ENCODE measurements around the gene CETP. TPM values are rescaled to one million over a fixed set of nuclear protein-coding genes. Genes with fewer than 3 reads are reported as not detected.
"Not testable (repeated sequence)": the region's sequence is repeated elsewhere in the genome, so short reads cannot be mapped to it uniquely, and the experiment has no call there.

Gene CETP
- total RNA-seq, 2 donors from 2014 or later: 0.28 TPM; not detected in 1

DNA sequence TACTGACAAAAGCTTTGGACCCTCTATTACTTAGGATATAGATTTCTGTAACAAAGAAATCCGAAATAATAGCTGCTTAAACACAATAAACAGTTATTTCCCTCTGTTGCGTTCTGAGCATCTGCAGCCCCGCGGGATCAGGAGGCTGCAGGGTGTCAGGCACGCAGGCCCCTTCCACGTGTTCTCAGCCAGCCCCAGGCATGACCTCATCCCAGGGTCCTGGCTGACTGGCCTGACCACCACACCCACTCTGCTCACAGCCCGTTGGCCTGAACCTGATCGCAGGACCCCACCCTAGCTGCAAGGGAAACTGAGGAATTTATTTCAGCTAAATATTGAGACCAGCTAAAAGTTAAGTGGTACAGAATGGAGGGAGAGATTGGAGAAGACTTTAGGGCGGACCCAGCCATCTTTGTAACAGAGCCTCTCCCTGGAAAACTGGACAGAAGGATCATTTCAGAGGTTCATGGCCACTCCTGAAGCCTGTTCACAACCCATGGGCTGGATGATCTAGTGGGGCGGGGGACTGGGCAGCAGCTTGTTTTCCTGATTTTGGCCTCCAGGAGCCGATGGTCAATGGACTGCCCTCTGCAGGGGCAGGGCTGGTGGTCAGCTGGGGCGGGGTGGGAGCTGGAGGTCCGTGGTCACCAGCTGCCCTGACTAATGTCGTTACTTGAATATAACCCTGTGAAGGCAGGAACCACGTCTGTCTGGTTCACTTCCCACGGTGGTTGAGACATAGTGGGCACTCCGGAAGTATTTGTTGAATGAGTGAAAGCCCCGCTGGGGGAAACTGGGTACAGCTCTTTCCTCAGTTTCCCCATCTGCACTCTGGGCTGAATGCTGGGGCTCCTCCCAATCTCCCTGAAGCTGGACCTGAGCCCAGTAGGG lies 10.9 kb downstream of the CETP start:
- ATAC-seq (no peak), DNase-seq (no peak)
- intact Hi-C loops (cut with DNase I, micrococcal nuclease): no loop called here

DNA sequence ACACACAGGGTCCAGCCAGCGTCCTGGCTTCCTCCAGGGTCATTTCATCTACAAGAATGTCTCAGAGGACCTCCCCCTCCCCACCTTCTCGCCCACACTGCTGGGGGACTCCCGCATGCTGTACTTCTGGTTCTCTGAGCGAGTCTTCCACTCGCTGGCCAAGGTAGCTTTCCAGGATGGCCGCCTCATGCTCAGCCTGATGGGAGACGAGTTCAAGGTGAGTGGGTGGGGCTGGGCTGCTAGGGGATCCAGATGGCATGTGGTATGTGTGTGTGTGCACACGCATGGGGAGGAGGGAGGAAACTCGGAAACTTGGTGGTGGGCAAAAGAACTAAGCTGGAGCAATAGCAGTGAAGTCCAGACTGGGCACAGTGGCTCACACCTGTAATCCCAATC lies 11.5 kb downstream of the CETP start:
- intact Hi-C loops (cut with DNase I, micrococcal nuclease): no loop called here
- ATAC-seq (no peak), DNase-seq (no peak)

DNA sequence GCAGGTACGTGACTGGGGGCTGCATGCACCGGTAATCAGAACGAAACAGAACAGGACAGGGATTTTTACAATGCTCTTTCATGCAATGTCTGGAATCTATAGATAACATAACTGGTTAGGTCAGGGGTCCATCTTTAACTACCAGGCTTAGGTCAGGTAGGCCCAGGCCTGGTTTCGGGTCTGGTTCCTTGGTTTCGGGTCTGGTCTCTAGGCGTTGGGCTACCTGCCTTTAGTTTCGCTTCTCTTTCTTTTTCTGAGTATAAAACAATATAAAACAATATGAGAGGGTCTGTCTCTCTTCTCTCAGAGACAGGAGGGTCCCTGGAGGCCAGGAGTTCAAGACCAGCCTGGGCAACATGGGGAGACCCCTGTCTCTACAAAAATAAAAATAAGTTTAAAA lies 12.1 kb downstream of the CETP start:
- intact Hi-C loops (cut with DNase I, micrococcal nuclease); DNase-seq; ATAC-seq: not testable (repeated sequence)

DNA sequence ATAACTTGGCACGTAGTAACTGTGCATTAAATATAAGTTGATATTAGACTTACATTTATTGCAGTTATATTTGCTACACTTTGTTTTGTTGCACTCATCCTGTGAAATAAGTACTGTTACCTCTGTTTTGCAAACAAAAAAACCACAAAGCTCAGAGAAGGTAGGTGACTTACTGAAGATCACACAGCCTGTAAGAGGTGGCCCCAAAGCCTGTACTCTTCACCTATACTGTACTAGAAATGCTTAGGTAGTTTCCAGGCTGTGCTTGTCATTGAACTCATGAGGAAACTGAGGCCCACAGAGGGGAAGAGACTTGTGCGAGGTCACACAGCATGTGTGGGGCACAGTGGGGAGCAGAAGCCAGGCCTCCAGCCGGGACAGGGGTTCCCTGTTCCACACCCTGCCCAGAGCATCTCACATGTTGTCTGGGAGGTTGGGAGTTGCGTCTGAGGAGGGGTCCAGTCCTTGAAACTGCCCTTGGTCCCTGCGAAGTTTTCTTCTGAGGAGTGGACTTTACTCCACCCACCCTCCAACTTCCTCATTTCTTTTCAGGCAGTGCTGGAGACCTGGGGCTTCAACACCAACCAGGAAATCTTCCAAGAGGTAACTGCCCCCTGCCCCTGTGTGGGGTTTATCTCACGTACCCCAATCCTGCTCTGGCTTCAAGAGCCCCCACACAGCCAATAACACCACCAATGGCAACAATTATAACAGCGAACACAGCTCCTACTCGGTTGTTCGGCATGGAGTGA lies 13.0 kb downstream of the CETP start:
- ATAC-seq: no peak
- intact Hi-C loops (cut with DNase I, micrococcal nuclease): no loop called here
- DNase-seq: no peak

DNA sequence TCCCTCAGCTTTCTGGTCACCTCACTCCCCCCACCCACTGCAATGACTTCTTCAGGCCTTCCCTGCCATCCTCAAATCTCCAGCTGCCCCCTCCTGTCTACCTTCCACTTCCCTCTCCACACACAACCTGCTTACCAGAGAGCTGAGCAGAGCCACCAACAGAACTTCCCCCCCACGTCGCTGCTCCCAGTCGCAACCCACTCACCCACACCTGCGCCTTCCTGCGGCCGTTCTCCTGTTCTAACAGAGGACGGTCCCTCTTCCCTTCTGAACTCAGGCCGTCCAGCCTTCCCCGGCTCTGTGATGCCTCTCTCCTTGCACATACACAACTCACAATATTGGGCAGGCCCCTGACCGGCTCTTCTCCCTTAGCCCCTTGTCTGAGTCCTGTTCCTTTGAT lies 14.0 kb downstream of the CETP start:
- DNase-seq: no peak
- no peak for ATAC-seq

GRCh38 chr16:56977216-56977615 lies 15.5 kb downstream of the CETP start:
- ATAC-seq (no peak), DNase-seq (no peak)
- intact Hi-C loops (cut with DNase I, micrococcal nuclease): no loop called here

More for the DNA sequence above, 14.0 kb downstream of the CETP start:
- intact Hi-C loops (cut with DNase I, micrococcal nuclease): no loop called here

DNA sequence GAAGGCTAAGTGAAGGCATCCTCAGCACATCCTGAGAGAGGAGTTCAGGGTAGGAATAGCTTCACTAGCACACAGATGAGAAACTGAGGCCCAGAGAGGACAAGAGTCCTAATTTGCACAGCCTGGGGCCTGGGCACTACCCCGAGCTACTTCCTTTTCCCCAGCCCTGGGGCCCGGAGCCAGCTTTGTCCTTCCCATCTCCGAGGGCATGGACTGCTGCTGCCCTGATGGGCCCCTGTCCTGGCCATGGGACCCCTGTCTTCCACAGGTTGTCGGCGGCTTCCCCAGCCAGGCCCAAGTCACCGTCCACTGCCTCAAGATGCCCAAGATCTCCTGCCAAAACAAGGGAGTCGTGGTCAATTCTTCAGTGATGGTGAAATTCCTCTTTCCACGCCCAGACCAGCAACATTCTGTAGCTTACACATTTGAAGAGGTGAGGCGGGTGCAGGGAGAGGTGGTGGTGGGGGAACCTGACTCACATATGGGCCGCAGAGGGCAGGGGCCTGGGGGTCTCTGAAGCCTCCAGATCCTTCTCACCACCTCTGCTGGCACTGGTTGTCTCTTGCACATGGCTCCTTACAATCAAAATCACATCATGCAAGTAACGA lies 16.2 kb downstream of the CETP start:
- intact Hi-C loops (cut with DNase I, micrococcal nuclease): no loop called here
- ATAC-seq: no peak
- no peak for DNase-seq

- ATAC-seq: no peak
Measured at GRCh38 chr16:56980201-56980535, 18.4 kb downstream of the CETP start.

DNA sequence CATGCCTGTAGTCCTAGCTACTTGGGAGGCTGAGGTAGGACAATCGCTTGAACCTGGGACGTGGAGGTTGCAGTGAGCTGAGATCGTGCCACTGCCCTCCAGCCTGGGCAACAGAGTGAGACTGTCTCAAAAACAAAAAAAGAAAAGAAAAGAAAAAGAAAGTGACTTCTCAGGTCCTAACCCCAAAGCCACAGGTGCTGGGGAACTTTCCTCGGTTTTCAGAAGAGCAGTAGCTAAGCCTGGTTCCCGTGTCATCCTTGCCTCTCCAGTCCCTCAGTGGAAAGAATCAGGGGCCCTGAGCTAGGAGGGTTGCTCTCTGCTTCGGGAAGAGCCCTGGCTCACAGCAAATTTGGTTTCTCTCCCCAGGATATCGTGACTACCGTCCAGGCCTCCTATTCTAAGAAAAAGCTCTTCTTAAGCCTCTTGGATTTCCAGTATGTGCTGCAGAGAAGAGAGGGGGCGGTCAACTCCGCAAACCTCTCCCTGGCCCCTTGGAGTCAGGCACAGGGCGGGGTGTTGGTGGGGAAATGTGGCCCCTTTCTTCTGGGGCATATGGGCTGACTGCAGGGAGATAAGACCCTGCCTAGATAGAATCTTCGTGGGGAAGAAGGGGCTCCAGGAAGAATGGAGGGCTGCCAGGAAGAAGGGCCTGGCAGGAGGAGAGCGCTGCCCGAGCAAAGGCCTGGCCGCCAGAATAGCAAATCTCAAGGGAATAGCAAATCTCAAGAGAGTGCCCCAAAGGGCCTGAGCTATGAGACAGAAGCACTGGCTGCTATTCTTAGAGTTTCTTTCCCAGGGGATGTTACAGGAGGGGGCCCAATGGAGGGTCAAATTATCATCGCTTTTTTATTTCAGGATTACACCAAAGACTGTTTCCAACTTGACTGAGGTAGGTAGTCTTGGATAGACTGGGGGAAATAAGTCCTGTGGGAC lies 19.3 kb downstream of the CETP start:
- no peak for ATAC-seq
- intact Hi-C loops (cut with DNase I, micrococcal nuclease): no loop called here
- no peak for DNase-seq

More at GRCh38 chr16:56980201-56980535, 18.4 kb downstream of the CETP start:
- DNase-seq: no peak
- intact Hi-C loops (cut with DNase I, micrococcal nuclease): no loop called here

DNA sequence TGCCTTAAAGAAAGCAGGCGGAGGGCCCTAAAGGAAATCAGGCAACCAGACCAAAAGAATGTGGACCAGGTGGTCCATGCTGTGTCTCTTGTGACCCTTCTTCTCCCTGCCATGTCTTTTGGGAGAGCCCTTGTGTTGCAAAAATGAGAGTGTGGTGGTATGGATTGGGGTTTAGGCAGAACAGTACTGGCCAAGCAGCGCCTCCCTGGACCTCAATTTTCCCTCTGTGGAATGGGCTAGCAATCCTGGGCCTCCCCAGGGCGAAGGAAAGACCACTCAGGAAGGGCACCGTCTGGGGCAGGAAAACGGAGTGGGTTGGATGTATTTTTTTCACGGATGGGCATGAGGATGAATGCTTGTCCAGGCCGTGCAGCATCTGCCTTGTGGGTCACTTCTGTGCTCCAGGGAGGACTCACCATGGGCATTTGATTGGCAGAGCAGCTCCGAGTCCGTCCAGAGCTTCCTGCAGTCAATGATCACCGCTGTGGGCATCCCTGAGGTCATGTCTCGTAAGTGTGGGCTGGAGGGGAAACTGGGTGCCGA lies 20.1 kb downstream of the CETP start:
- intact Hi-C loops (cut with DNase I, micrococcal nuclease): no loop called here
- no peak for DNase-seq

GRCh38 chr16:56982695-56983094 lies 20.9 kb downstream of the CETP start:
- no peak for DNase-seq
- no peak for ATAC-seq
- intact Hi-C loops (cut with DNase I, micrococcal nuclease): no loop called here

More for the DNA sequence above, 20.1 kb downstream of the CETP start:
- ATAC-seq: no peak

DNA sequence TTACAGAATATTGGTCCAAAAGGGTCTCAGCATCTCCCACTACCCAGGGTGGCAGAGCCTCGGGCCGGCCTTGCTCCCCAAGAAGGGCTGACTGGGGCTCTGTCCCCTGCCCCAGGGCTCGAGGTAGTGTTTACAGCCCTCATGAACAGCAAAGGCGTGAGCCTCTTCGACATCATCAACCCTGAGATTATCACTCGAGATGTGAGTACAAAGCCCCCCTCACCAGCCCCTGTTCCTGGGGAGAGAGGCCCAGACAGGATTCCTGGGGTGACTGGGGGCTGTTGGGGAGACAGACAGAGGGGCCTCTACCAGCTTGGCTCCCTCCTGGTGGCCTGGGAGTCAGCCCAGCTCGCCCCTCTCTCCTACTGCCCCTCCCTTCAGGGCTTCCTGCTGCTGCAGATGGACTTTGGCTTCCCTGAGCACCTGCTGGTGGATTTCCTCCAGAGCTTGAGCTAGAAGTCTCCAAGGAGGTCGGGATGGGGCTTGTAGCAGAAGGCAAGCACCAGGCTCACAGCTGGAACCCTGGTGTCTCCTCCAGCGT lies 21.5 kb downstream of the CETP start:
- intact Hi-C loops (cut with DNase I, micrococcal nuclease): no loop called here
- DNase-seq (peak; percentile 66 to 84), ATAC-seq (peak; percentile 91)

- no peak for DNase-seq
- intact Hi-C loops (cut with DNase I, micrococcal nuclease): no loop called here
Measured at GRCh38 chr16:56984639-56985038, 22.9 kb downstream of the CETP start.

GRCh38 chr16:56985288-56985961 lies 23.7 kb downstream of the CETP start:
- DNase-seq (peak; percentile 68 to 80), ATAC-seq (peak; percentile 42)
- intact Hi-C loops (cut with DNase I, micrococcal nuclease): no loop called here

More at GRCh38 chr16:56984639-56985038, 22.9 kb downstream of the CETP start:
- ATAC-seq: no peak

DNA sequence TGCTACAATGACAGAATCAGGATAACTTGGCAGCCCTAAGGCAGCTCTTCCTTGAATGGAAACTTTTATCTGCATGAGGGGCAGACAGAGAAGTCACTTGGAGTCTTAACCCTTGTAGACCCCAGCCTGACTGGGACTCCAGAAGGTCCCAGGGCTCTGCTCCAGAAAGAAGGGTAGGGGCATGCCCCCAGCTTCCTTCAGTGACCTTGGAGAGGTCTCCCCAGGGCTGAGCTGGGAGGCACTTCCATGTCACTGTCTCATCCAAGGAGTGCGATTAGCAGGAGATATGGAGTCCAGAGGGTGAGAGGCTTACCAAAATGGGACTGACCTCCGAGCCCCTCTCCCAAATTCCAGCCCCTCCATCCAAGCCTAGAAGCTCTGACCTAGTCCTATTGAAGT lies 24.2 kb downstream of the CETP start:
- intact Hi-C loops (cut with DNase I, micrococcal nuclease): no loop called here
- DNase-seq: no peak
- ATAC-seq: no peak

- DNase-seq (no peak), ATAC-seq (no peak)
- intact Hi-C loops (cut with DNase I, micrococcal nuclease): no loop called here
Measured at GRCh38 chr16:56986361-56986760, 24.6 kb downstream of the CETP start.

DNA sequence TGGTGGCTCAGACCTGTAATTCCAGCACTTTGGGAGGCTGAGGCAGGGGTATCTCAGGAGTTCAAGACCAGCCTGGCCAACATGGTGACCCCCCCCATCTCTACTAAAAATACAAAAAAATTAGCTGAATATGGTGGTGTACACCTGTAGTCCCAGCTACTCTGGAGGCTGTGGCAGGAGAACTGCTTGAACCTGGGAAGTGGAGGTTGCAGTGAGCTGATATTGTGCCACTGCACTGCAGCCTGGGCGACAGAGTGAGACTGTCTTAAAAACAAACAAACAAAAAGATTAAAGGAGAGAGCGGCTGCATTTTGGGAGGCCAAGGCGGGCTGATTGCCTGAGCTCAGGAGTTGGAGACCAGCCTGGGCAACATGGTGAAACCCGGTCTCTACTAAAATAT lies 25.2 kb downstream of the CETP start:
- DNase-seq: peak in 1 of 2 donors; percentile 19
- intact Hi-C loops (cut with DNase I, micrococcal nuclease); ATAC-seq: not testable (repeated sequence)

DNA sequence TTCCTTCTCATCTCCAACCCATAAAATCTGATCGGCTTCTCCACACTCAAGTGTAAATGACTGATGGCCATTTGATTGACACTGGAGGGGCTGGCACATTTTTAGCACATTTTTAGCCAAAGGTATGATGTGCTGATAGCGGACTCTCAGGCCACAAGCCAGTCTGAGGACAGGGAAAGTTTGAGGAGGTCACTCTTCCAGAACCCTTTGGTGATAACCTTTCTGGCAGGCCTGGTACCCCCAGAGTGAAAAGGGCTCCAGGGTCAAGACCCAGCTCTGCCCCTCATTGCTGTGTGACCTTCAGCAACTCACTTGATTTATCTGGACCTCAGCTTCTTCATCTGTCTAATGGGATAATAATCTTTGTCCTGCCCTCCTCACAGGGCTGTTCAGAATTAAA lies 25.9 kb downstream of the CETP start:
- intact Hi-C loops (cut with DNase I, micrococcal nuclease): no loop called here
- ATAC-seq (no peak), DNase-seq (peak in 1 of 2 donors; percentile 15)
